Transverse colon (tissue), 4 donors: ENCODE measurements around the gene FRMD8.

Experiments used
- EP300 ChIP-seq: sonication (generic); formaldehyde crosslinking; IDR thresholded peaks from one replicate; pipeline ENCODE4 v1.6.1; 2017; ENCODE audit warnings: antibody characterized with exemption, low read depth
- POLR2A ChIP-seq: fragments of 450-650 bp; IDR thresholded peaks from one replicate; pipeline ENCODE4 v1.6.1; 2016; ENCODE audit warnings: antibody characterized with exemption, mild to moderate bottlenecking, moderate library complexity
- POLR2AphosphoS5 ChIP-seq, 3 donors: sonication (generic); formaldehyde crosslinking; IDR thresholded peaks; one replicate each; pipeline ENCODE4 v1.6.1; 2016; ENCODE audit warnings: antibody characterized with exemption in 3 of 3
- TF ChIP-seq, protein P1 (sequence below), 5 experiments: fragments of 200-600 bp in 3 of 5; fragments of 450-650 bp in 2 of 5; sonication (generic) in 3 of 5; IDR thresholded peaks; 1 replicate in 2 of 5; 2 replicates in 3 of 5; pipeline ENCODE4 v1.5.1; 2016 to 2017; ENCODE audit warnings: antibody characterized with exemption in 5 of 5, inconsistent platforms in 3 of 5, mild to moderate bottlenecking in 2 of 5, moderate library complexity in 1 of 5

GRCh38 chr11:65454311-65454695, 67.9 kb downstream of the FRMD8 start:
- TF ChIP-seq, protein P1, sequence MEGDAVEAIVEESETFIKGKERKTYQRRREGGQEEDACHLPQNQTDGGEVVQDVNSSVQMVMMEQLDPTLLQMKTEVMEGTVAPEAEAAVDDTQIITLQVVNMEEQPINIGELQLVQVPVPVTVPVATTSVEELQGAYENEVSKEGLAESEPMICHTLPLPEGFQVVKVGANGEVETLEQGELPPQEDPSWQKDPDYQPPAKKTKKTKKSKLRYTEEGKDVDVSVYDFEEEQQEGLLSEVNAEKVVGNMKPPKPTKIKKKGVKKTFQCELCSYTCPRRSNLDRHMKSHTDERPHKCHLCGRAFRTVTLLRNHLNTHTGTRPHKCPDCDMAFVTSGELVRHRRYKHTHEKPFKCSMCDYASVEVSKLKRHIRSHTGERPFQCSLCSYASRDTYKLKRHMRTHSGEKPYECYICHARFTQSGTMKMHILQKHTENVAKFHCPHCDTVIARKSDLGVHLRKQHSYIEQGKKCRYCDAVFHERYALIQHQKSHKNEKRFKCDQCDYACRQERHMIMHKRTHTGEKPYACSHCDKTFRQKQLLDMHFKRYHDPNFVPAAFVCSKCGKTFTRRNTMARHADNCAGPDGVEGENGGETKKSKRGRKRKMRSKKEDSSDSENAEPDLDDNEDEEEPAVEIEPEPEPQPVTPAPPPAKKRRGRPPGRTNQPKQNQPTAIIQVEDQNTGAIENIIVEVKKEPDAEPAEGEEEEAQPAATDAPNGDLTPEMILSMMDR (IDR thresholded peaks at IDR 0.05), result no peak
- TF ChIP-seq POLR2AphosphoS5 (IDR thresholded peaks at IDR 0.05) (no peak), POLR2A (no peak), EP300 (no peak)
